GM23338 (cell line): ENCODE data around the gene SLC36A1. TPM values are rescaled to one million over a fixed set of nuclear protein-coding genes. Genes with fewer than 3 reads are reported as not detected.

ENCODE experiments used
- ATAC-seq: fragments of 200-7000 bp; cut with Tn5 transposase; 3 replicates; pipeline ENCODE4 v1.9.1; 2020
- DNase-seq: peaks from one replicate; pipeline ENCODE4 v3.0.0-alpha.2; 2015; ENCODE audit warnings: low spot score
- H2AFZ ChIP-seq: fragments of 200-600 bp; sonication (generic); 2 replicates; pipeline ENCODE4 v1.8.0; 2016; ENCODE audit warnings: antibody characterized with exemption, mild to moderate bottlenecking, moderate library complexity
- H3F3A ChIP-seq: fragments of 200-600 bp; sonication (generic); replicated peaks from 2 replicates; pipeline ENCODE4 v1.8.0; 2017; ENCODE audit warnings: antibody characterized with exemption, mixed run types, low read depth
- H3K27ac ChIP-seq: fragments of 200-600 bp; sonication (generic); 2 replicates; pipeline ENCODE4 v1.6.1; 2016; ENCODE audit warnings: low read depth
- H3K27me3 ChIP-seq: fragments of 200-600 bp; sonication (generic); 2 replicates; pipeline ENCODE4 v1.8.0; 2016; ENCODE audit warnings: mild to moderate bottlenecking, mixed run types, moderate library complexity; ENCODE audit not compliant: insufficient read depth
- H3K36me3 ChIP-seq: fragments of 200-600 bp; sonication (generic); 2 replicates; pipeline ENCODE4 v1.8.0; 2016; ENCODE audit warnings: mild to moderate bottlenecking; ENCODE audit not compliant: insufficient read depth
- H3K4me1 ChIP-seq: fragments of 200-600 bp; sonication (generic); 2 replicates; pipeline ENCODE4 v1.8.0; 2016; ENCODE audit warnings: mild to moderate bottlenecking, moderate library complexity; ENCODE audit not compliant: insufficient read depth
- H3K4me2 ChIP-seq: fragments of 200-600 bp; sonication (generic); 2 replicates; pipeline ENCODE4 v1.7.1; 2017; ENCODE audit warnings: mixed run types
- H3K4me3 ChIP-seq: fragments of 200-600 bp; sonication (generic); 2 replicates; pipeline ENCODE4 v1.6.1; 2016; ENCODE audit warnings: mixed run types
- H3K79me2 ChIP-seq: fragments of 200-600 bp; sonication (generic); replicated peaks from 2 replicates; pipeline ENCODE4 v1.8.0; 2017; ENCODE audit warnings: mild to moderate bottlenecking; ENCODE audit not compliant: insufficient read depth
- H3K9me2 ChIP-seq: fragments of 200-600 bp; sonication (generic); 2 replicates; pipeline ENCODE4 v1.8.0; 2017; ENCODE audit not compliant: insufficient read depth
- H4K20me1 ChIP-seq: fragments of 200-600 bp; sonication (generic); replicated peaks from 2 replicates; pipeline ENCODE4 v1.8.0; 2017; ENCODE audit warnings: mild to moderate bottlenecking; ENCODE audit not compliant: insufficient read depth
- H3K27ac Mint-ChIP-seq: 2 replicates; pipeline ENCODE4 v1.8.0; 2020; ENCODE audit warnings: inconsistent platforms, mild to moderate bottlenecking, moderate library complexity, mixed read lengths
- H3K27me3 Mint-ChIP-seq: 3 replicates; pipeline ENCODE4 v1.8.0; 2022; ENCODE audit warnings: low read depth, mild to moderate bottlenecking, moderate library complexity, mixed read lengths, inconsistent platforms; ENCODE audit not compliant: insufficient read depth, poor library complexity
- H3K36me3 Mint-ChIP-seq: 3 replicates; pipeline ENCODE4 v1.8.0; 2021; ENCODE audit warnings: low read depth, mild to moderate bottlenecking, inconsistent platforms, moderate library complexity, mixed read lengths
- H3K4me1 Mint-ChIP-seq: 3 replicates; pipeline ENCODE4 v1.8.0; 2020; ENCODE audit warnings: mild to moderate bottlenecking, inconsistent platforms, mixed read lengths
- H3K4me3 Mint-ChIP-seq: 3 replicates; pipeline ENCODE4 v1.8.0; 2021; ENCODE audit warnings: moderate library complexity, mild to moderate bottlenecking, inconsistent platforms, mixed read lengths
- H3K9me3 Mint-ChIP-seq: 3 replicates; pipeline ENCODE4 v1.8.0; 2020; ENCODE audit warnings: moderate library complexity, mild to moderate bottlenecking, inconsistent platforms, mixed read lengths
- CTCF ChIP-seq, 2 experiments: fragments of 200-600 bp in 1 of 2; sonication (generic) in 1 of 2; conservative IDR thresholded peaks; 2 replicates each; pipeline versions ENCODE4 v1.5.1 to v1.6.1; 2016 to 2017; ENCODE audit warnings: antibody characterized with exemption in 2 of 2, low read depth in 2 of 2, mild to moderate bottlenecking in 2 of 2, moderate library complexity in 1 of 2
- ETS1 ChIP-seq: IDR thresholded peaks from 2 replicates; pipeline ENCODE4 v1.6.1; 2016; ENCODE audit warnings: antibody characterized with exemption
- EZH2 ChIP-seq: fragments of 200-600 bp; sonication (generic); IDR thresholded peaks from one replicate; pipeline ENCODE4 v1.8.0; 2017; ENCODE audit warnings: antibody characterized with exemption, mild to moderate bottlenecking, low read depth; ENCODE audit not compliant: unreplicated experiment
- EZH2phosphoT487 ChIP-seq: fragments of 200-600 bp; sonication (generic); IDR thresholded peaks from one replicate; pipeline ENCODE4 v1.8.1; 2018; ENCODE audit warnings: antibody characterized with exemption; ENCODE audit not compliant: unreplicated experiment
- JUNB ChIP-seq: IDR thresholded peaks from one replicate; pipeline ENCODE4 v1.6.1; 2016; ENCODE audit warnings: antibody characterized with exemption; ENCODE audit not compliant: unreplicated experiment
- REST ChIP-seq: IDR thresholded peaks from one replicate; pipeline ENCODE4 v1.6.1; 2018; ENCODE audit warnings: antibody characterized with exemption; ENCODE audit not compliant: unreplicated experiment
- STAT1 ChIP-seq: IDR thresholded peaks from one replicate; pipeline ENCODE4 v1.6.1; 2016; ENCODE audit warnings: antibody characterized with exemption; ENCODE audit not compliant: unreplicated experiment
- ZNF114 ChIP-seq: fragments of 250-450 bp; sonication (Bioruptor Pico); IDR thresholded peaks from 2 replicates; pipeline ENCODE4 v1.5.0; 2020; ENCODE audit warnings: mild to moderate bottlenecking, moderate library complexity
- ZNF331 ChIP-seq: fragments of 250-450 bp; sonication (Bioruptor Pico); IDR thresholded peaks from 2 replicates; pipeline ENCODE4 v1.5.0; 2020; ENCODE audit warnings: low read depth, mild to moderate bottlenecking, moderate library complexity
- polyA plus RNA-seq: library from polyadenylated mRNA; unstranded; fragments of >200 nt; fragmentation: Nextera tagmentation; extraction: Ambion mirVana; gene quantifications from 2 replicates; pipeline ENCODE4 v1.2.1, GENCODE V29; 2016
- total RNA-seq: library from RNA; depleted of rRNA; stranded (reverse); fragments of >200 nt; shearing (Covaris generic); gene quantifications from 2 replicates; pipeline ENCODE4 v1.2.3, GENCODE V29; 2014

SLC36A1 gene
- total and polyA plus RNA-seq, 2 experiments from 2014 or later: 5.2 to 10.4 TPM

- Mint-ChIP-seq H3K36me3 (no peaks in the 10 kb centered on the region), H3K27ac (no peak overlapping the region), H3K4me1 (0 out of 3 replicates have a peak, but pooled peaks cover 2% of the 10 kb centered on the region), H3K4me3 (no peak overlapping the region), H3K9me3 (no peaks in the 10 kb centered on the region), H3K27me3 (peaks cover 4% of the 10 kb centered on the region)
- ATAC-seq (no peak), DNase-seq (no peak)
- Histone ChIP-seq H4K20me1 (no peaks in the 10 kb centered on the region), H3F3A (no peaks in the 10 kb centered on the region), H3K27ac (no peak overlapping the region), H3K4me2 (no peak overlapping the region), H3K4me1 (no peaks in the 10 kb centered on the region), H3K79me2 (no peaks in the 10 kb centered on the region), H3K9me2 (0 out of 2 replicates have a peak, but pooled peaks cover 6% of the 10 kb centered on the region), H3K27me3 (no peaks in the 10 kb centered on the region), H2AFZ (no peak overlapping the region), H3K36me3 (no peaks in the 10 kb centered on the region), H3K4me3 (no peak overlapping the region)
- TF ChIP-seq EZH2phosphoT487: no peak
- TF ChIP-seq JUNB: no peak
- TF ChIP-seq EZH2: no peak
- no peak for TF ChIP-seq CTCF (conservative IDR thresholded peaks at IDR 0.05; ENCODE audit: low read depth in 2 of 2)
- TF ChIP-seq ETS1: no peak
- TF ChIP-seq ZNF114 (CRISPR knock-in tag): no peak
- TF ChIP-seq STAT1: no peak
- TF ChIP-seq REST: no peak
These were observed 89.6 kb downstream of the SLC36A1 start for GRCh38 chr5:151537044-151537443.

GRCh38 chr5:151541571-151541970 is 94.2 kb downstream of the SLC36A1 start:
- no peak overlapping the region for H3K4me3 ChIP-seq
- Mint-ChIP-seq H3K4me1 (no peaks in the 10 kb centered on the region), H3K4me3 (no peak overlapping the region), H3K36me3 (no peaks in the 10 kb centered on the region), H3K9me3 (no peaks in the 10 kb centered on the region; the same call in 2 of the 3 replicates), H3K27ac (no peak overlapping the region), H3K27me3 (peaks cover 2% of the 10 kb centered on the region)
- H3K27me3 ChIP-seq: no peaks in the 10 kb centered on the region
- DNase-seq (no peak), ATAC-seq (no peak)
- no peaks in the 10 kb centered on the region for H3K79me2 ChIP-seq
- no peaks in the 10 kb centered on the region for H3F3A ChIP-seq
- H3K9me2 ChIP-seq: peaks cover 7% of the 10 kb centered on the region; the same call in 1 of the 2 replicates
- no peaks in the 10 kb centered on the region for H3K36me3 ChIP-seq
- H3K4me2 ChIP-seq: no peak overlapping the region
- H4K20me1 ChIP-seq: no peaks in the 10 kb centered on the region
- no peak overlapping the region for H2AFZ ChIP-seq
- H3K4me1 ChIP-seq: no peaks in the 10 kb centered on the region
- H3K27ac ChIP-seq: no peak overlapping the region
- no peak for TF ChIP-seq REST
- TF ChIP-seq JUNB: no peak
- TF ChIP-seq ZNF114 (CRISPR knock-in tag): no peak
- TF ChIP-seq EZH2phosphoT487: no peak
- no peak for TF ChIP-seq EZH2
- TF ChIP-seq STAT1: no peak
- no peak for TF ChIP-seq ZNF331 (CRISPR knock-in tag)
